SK-N-SH (cell line): ENCODE results near the gene TTC3. TPM values are rescaled to one million over a fixed set of nuclear protein-coding genes. Genes with fewer than 3 reads are reported as not detected.

ENCODE experiments used
- CTCF ChIA-PET: fragments of 300-600, 350-600 bp; formaldehyde crosslinking; extraction: SDS; loops from one replicate; lab custom pipeline; 2021; lab: Yijun Ruan, JAX
- POLR2A ChIA-PET: fragments of 350-600 bp; sonication (Branson Sonifier 250); formaldehyde crosslinking; extraction: SDS; loops from one replicate; lab custom pipeline; 2020; ENCODE audit warnings: antibody characterized with exemption, inconsistent platforms; lab: Yijun Ruan, JAX
- DNase-seq: peaks from one replicate; pipeline ENCODE4 v3.0.0; 2012
- H2AFZ ChIP-seq: fragments of 200-600 bp; sonication (generic); 2 replicates; pipeline ENCODE4 v1.8.1; 2016; ENCODE audit warnings: antibody characterized with exemption, mild to moderate bottlenecking, low read depth
- H3F3A ChIP-seq: fragments of 200-600 bp; sonication (generic); replicated peaks from 2 replicates; pipeline ENCODE3; 2016; ENCODE audit warnings: antibody characterized with exemption, mild to moderate bottlenecking; ENCODE audit not compliant: insufficient read depth
- H3K27ac ChIP-seq, 2 experiments: fragments of 200-500 bp in 1 of 2; fragments of 200-600 bp in 1 of 2; sonication (Bioruptor generic) in 1 of 2; sonication (generic), shearing (Covaris generic) in 1 of 2; 2 replicates each; pipeline versions ENCODE4 v1.5.1 to v1.6.1; 2014 to 2016; ENCODE audit warnings: low read depth in 2 of 2, inconsistent platforms in 1 of 2, low read length in 1 of 2, mild to moderate bottlenecking in 1 of 2, mixed read lengths in 1 of 2
- H3K27me3 ChIP-seq: fragments of 200-600 bp; sonication (generic), shearing (Covaris generic); 2 replicates; pipeline ENCODE4 v1.6.1; 2016; ENCODE audit warnings: mixed run types; ENCODE audit not compliant: insufficient read depth
- H3K36me3 ChIP-seq, 2 experiments: fragments of 200-500 bp in 1 of 2; fragments of 200-600 bp in 1 of 2; sonication (Bioruptor generic) in 1 of 2; sonication (generic) in 1 of 2; replicated peaks in 1 of 2; 2 replicates each; pipeline versions ENCODE3 to v1.5.1; 2014 to 2016; ENCODE audit warnings: low read length in 1 of 2, mild to moderate bottlenecking in 1 of 2; ENCODE audit not compliant: insufficient read depth in 2 of 2, control insufficient read depth in 1 of 2
- H3K4me1 ChIP-seq, 2 experiments: fragments of 200-500 bp in 1 of 2; fragments of 200-600 bp in 1 of 2; sonication (Bioruptor generic) in 1 of 2; sonication (generic), shearing (Covaris generic) in 1 of 2; 2 replicates each; pipeline versions ENCODE4 v1.5.1 to v1.6.1; 2014 to 2016; ENCODE audit warnings: low read depth in 1 of 2, low read length in 1 of 2, mixed run types in 1 of 2; ENCODE audit not compliant: insufficient read depth in 2 of 2, control insufficient read depth in 1 of 2
- H3K4me2 ChIP-seq: fragments of 200-600 bp; sonication (generic), shearing (Covaris generic); 2 replicates; pipeline ENCODE4 v1.6.1; 2017; ENCODE audit warnings: mixed run types
- H3K4me3 ChIP-seq, 2 experiments: fragments of 200-500 bp in 1 of 2; fragments of 200-600 bp in 1 of 2; sonication (Bioruptor generic) in 1 of 2; sonication (generic), shearing (Covaris generic) in 1 of 2; 2 replicates each; pipeline versions ENCODE4 v1.5.1 to v1.8.1; 2014 to 2016; ENCODE audit warnings: low read depth in 2 of 2, inconsistent platforms in 1 of 2, low read length in 1 of 2, mild to moderate bottlenecking in 1 of 2, mixed read lengths in 1 of 2, moderate library complexity in 1 of 2
- H3K79me2 ChIP-seq: fragments of 200-600 bp; sonication (generic); 2 replicates; pipeline ENCODE4 v1.8.1; 2017; ENCODE audit warnings: mild to moderate bottlenecking; ENCODE audit not compliant: insufficient read depth
- H3K9ac ChIP-seq: fragments of 200-600 bp; sonication (generic); 2 replicates; pipeline ENCODE4 v1.6.1; 2017; ENCODE audit warnings: mixed run types
- H3K9me2 ChIP-seq: fragments of 200-600 bp; sonication (generic); 2 replicates; pipeline ENCODE4 v1.6.1; 2017; ENCODE audit warnings: mixed run types
- H3K9me3 ChIP-seq: fragments of 200-600 bp; sonication (generic); 2 replicates; pipeline ENCODE4 v1.6.1; 2017; ENCODE audit warnings: mixed run types, mild to moderate bottlenecking, moderate library complexity
- H4K20me1 ChIP-seq: fragments of 200-600 bp; sonication (generic); 2 replicates; pipeline ENCODE4 v1.6.1; 2017; ENCODE audit warnings: mild to moderate bottlenecking, mixed run types; ENCODE audit not compliant: insufficient read depth
- CHD2 ChIP-seq: fragments of 150-350 bp; IDR thresholded peaks from 2 replicates; pipeline ENCODE4 v1.6.1; 2018; ENCODE audit warnings: low read length; ENCODE audit not compliant: partially characterized antibody
- MEF2A ChIP-seq: IDR thresholded peaks from 2 replicates; pipeline ENCODE4 v1.4.0; 2012; ENCODE audit warnings: low read depth, borderline replicate concordance
- RAD21 ChIP-seq: IDR thresholded peaks from 2 replicates; pipeline ENCODE4 v1.6.1; 2012; ENCODE audit warnings: mild to moderate bottlenecking, low read length
- SMC3 ChIP-seq: IDR thresholded peaks from 2 replicates; pipeline ENCODE4 v1.6.1; 2012; ENCODE audit warnings: low read depth, low read length, improper control_type of control experiment
- YY1 ChIP-seq: IDR thresholded peaks from 2 replicates; pipeline ENCODE4 v1.4.0; 2012; ENCODE audit warnings: low read depth, mild to moderate bottlenecking
- WGBS: methylation state at CpG from one replicate; pipeline ENCODE4 v1.1.6; 2017; ENCODE audit warnings: low lambda C conversion rate; 5-methylcytosine and 5-hydroxymethylcytosine counted together
- polyA plus RNA-seq, 3 experiments: library from polyadenylated mRNA; depleted of rRNA; stranded (reverse); fragments of >200 nt; gene quantifications; 2 replicates each; pipeline ENCODE4 v1.2.3, GENCODE V29; 2012
- TF ChIP-seq, protein P1 (sequence below): IDR thresholded peaks from 2 replicates; pipeline ENCODE4 v1.6.1; 2012; ENCODE audit warnings: mild to moderate bottlenecking, low read depth, low read length, moderate library complexity
- TF ChIP-seq, protein P2 (sequence below): fragments of 200-600 bp; sonication (generic); IDR thresholded peaks from 2 replicates; pipeline ENCODE4 v1.6.1; 2017; ENCODE audit warnings: antibody characterized with exemption, mild to moderate bottlenecking, moderate library complexity
- TF ChIP-seq, protein P3 (sequence below): IDR thresholded peaks from 2 replicates; pipeline ENCODE4 v1.4.0; 2012; ENCODE audit warnings: low read depth, borderline replicate concordance
- TF ChIP-seq, protein P4 (sequence below): IDR thresholded peaks from 2 replicates; pipeline ENCODE4; 2012
- TF ChIP-seq, protein P5 (sequence below): fragments of 150-350 bp; IDR thresholded peaks from 2 replicates; pipeline ENCODE4 v1.6.1; 2017; ENCODE audit warnings: antibody characterized with exemption, low read length, low read depth, borderline replicate concordance

The TTC3 gene
- polyA plus RNA-seq, 1 of the 3 experiments (the other 2 are of a cell fraction): 35.7 TPM

DNA sequence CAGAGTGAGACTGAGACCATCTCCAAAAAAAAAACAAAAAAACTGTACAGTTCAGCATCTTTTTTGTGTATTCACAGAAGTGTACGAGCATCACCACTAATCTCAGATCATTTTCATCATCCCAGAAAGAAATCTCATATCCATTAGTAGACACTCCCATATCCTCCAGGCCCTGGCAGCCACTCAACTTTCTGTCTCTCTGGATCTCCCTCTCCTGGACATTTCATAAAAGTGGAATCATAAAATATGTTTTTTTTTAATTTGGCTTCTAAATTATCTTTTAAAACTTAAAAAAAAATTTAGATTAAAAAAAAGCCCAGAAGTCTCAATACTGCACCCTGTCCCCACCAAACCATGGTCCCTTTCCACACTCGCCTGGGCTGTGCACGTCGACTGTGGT is 44.5 kb upstream of the TTC3 start:
- H3F3A ChIP-seq: peaks cover 16% of the 10 kb centered on the region
- H3K4me1 ChIP-seq: peaks cover 0 to 4% of the 10 kb centered on the region in 2 experiments; a peak in 1 of 4 replicates
- peaks cover 11% of the 10 kb centered on the region; the same call in 1 of the 2 replicates for H3K27me3 ChIP-seq
- H4K20me1 ChIP-seq: no peaks in the 10 kb centered on the region
- no peak overlapping the region for H3K9ac ChIP-seq
- WGBS: 69% methylated on average over 4 of the region's 4 CpGs
- no peak for DNase-seq
- TF ChIP-seq, protein P1, sequence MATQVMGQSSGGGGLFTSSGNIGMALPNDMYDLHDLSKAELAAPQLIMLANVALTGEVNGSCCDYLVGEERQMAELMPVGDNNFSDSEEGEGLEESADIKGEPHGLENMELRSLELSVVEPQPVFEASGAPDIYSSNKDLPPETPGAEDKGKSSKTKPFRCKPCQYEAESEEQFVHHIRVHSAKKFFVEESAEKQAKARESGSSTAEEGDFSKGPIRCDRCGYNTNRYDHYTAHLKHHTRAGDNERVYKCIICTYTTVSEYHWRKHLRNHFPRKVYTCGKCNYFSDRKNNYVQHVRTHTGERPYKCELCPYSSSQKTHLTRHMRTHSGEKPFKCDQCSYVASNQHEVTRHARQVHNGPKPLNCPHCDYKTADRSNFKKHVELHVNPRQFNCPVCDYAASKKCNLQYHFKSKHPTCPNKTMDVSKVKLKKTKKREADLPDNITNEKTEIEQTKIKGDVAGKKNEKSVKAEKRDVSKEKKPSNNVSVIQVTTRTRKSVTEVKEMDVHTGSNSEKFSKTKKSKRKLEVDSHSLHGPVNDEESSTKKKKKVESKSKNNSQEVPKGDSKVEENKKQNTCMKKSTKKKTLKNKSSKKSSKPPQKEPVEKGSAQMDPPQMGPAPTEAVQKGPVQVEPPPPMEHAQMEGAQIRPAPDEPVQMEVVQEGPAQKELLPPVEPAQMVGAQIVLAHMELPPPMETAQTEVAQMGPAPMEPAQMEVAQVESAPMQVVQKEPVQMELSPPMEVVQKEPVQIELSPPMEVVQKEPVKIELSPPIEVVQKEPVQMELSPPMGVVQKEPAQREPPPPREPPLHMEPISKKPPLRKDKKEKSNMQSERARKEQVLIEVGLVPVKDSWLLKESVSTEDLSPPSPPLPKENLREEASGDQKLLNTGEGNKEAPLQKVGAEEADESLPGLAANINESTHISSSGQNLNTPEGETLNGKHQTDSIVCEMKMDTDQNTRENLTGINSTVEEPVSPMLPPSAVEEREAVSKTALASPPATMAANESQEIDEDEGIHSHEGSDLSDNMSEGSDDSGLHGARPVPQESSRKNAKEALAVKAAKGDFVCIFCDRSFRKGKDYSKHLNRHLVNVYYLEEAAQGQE: no peak
- TF ChIP-seq, protein P2, sequence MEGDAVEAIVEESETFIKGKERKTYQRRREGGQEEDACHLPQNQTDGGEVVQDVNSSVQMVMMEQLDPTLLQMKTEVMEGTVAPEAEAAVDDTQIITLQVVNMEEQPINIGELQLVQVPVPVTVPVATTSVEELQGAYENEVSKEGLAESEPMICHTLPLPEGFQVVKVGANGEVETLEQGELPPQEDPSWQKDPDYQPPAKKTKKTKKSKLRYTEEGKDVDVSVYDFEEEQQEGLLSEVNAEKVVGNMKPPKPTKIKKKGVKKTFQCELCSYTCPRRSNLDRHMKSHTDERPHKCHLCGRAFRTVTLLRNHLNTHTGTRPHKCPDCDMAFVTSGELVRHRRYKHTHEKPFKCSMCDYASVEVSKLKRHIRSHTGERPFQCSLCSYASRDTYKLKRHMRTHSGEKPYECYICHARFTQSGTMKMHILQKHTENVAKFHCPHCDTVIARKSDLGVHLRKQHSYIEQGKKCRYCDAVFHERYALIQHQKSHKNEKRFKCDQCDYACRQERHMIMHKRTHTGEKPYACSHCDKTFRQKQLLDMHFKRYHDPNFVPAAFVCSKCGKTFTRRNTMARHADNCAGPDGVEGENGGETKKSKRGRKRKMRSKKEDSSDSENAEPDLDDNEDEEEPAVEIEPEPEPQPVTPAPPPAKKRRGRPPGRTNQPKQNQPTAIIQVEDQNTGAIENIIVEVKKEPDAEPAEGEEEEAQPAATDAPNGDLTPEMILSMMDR: peak; percentile 22; the same call in 1 of the 2 replicates
- H3K27ac ChIP-seq: no peak overlapping the region
- no peaks in the 10 kb centered on the region for H3K9me2 ChIP-seq
- no peaks in the 10 kb centered on the region for H3K9me3 ChIP-seq
- H3K36me3 ChIP-seq: no peaks in the 10 kb centered on the region
- H3K4me3 ChIP-seq: no peak overlapping the region
- no peak overlapping the region for H2AFZ ChIP-seq
- ChIA-PET POLR2A (no interaction called here), CTCF (no interaction called here)
- H3K79me2 ChIP-seq: no peaks in the 10 kb centered on the region
- H3K4me2 ChIP-seq: no peak overlapping the region

DNA sequence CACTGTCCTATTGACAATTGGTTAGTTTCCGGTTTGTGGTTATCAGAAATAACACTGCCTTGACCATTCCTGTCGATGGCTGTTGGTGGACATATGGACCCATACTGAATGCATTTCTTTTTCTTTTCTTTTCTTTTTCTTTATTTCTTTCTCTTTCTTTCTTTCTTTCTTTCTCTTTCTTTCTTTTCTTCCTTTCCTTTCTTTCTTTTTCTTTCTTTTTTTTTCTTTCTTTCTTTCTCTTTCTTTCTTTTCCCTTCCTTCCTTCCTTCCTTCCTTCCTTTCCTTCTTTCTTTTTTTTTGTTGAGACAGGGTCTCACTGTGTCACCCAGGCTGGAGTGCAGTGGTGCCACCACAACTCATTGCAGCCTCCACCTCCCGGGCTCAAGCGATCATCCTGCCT is 42.2 kb upstream of the TTC3 start:
- CTCF ChIA-PET: interaction anchor here (1.6 kb wide), 1 partner anchor 21 kb away, joined by 5 read pairs; no protein-coding TSS in a partner anchor

More for the DNA sequence above, 42.2 kb upstream of the TTC3 start:
- Histone ChIP-seq H2AFZ (no peak overlapping the region), H3K4me3 (no peak overlapping the region), H3K79me2 (no peaks in the 10 kb centered on the region), H3K9ac (no peak overlapping the region), H3K9me2 (no peaks in the 10 kb centered on the region), H4K20me1 (no peaks in the 10 kb centered on the region), H3K4me1 (peaks cover 0 to 4% of the 10 kb centered on the region in 2 experiments; a peak in 1 of 4 replicates), H3K27ac (no peak overlapping the region), H3F3A (peaks cover 16% of the 10 kb centered on the region), H3K36me3 (no peaks in the 10 kb centered on the region), H3K4me2 (no peak overlapping the region), H3K27me3 (peaks cover 5% of the 10 kb centered on the region; the same call in 1 of the 2 replicates), H3K9me3 (no peaks in the 10 kb centered on the region)
- no peak for DNase-seq
- POLR2A ChIA-PET: no interaction called here
- TF ChIP-seq CHD2: no peak
- TF ChIP-seq, protein P3, sequence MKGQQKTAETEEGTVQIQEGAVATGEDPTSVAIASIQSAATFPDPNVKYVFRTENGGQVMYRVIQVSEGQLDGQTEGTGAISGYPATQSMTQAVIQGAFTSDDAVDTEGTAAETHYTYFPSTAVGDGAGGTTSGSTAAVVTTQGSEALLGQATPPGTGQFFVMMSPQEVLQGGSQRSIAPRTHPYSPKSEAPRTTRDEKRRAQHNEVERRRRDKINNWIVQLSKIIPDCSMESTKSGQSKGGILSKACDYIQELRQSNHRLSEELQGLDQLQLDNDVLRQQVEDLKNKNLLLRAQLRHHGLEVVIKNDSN: no peak
- no peak for TF ChIP-seq YY1
- TF ChIP-seq SMC3: no peak
- TF ChIP-seq, protein P4, sequence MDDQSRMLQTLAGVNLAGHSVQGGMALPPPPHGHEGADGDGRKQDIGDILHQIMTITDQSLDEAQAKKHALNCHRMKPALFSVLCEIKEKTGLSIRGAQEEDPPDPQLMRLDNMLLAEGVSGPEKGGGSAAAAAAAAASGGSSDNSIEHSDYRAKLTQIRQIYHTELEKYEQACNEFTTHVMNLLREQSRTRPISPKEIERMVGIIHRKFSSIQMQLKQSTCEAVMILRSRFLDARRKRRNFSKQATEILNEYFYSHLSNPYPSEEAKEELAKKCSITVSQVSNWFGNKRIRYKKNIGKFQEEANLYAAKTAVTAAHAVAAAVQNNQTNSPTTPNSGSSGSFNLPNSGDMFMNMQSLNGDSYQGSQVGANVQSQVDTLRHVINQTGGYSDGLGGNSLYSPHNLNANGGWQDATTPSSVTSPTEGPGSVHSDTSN: no peak
- TF ChIP-seq, protein P5, sequence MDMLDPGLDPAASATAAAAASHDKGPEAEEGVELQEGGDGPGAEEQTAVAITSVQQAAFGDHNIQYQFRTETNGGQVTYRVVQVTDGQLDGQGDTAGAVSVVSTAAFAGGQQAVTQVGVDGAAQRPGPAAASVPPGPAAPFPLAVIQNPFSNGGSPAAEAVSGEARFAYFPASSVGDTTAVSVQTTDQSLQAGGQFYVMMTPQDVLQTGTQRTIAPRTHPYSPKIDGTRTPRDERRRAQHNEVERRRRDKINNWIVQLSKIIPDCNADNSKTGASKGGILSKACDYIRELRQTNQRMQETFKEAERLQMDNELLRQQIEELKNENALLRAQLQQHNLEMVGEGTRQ: no peak
- TF ChIP-seq MEF2A: no peak
- TF ChIP-seq RAD21: no peak
- 86% methylated on average over 4 of the region's 4 CpGs for WGBS
